A673 (cell line): ENCODE results near the gene CARMIL1. TPM values are rescaled to one million over a fixed set of nuclear protein-coding genes. Genes with fewer than 3 reads are reported as not detected.

Experiments
- BruUV-seq: library from RNA; stranded (reverse); fragments of 400-500 nt; replicated peaks from 2 replicates; lab custom pipeline; 2021; lab: Mats Ljungman, UMichigan
- CTCF ChIA-PET: fragments of 300-600 bp; sonication (Branson Sonifier 250); formaldehyde crosslinking; loops from one replicate; lab custom pipeline; 2022; ENCODE audit warnings: antibody characterized with exemption; lab: Charles Lee
- POLR2A ChIA-PET: fragments of 300-600 bp; sonication (Branson Sonifier 250); formaldehyde crosslinking; loops from one replicate; lab custom pipeline; 2022; ENCODE audit warnings: antibody characterized with exemption; ENCODE audit not compliant: low non-redundant PET; lab: Charles Lee
- DNase-seq: peaks from one replicate; pipeline ENCODE4 v3.0.0-alpha.2; 2015; ENCODE audit warnings: low spot score
- H3K27ac ChIP-seq: fragments of 200-600 bp; sonication (generic); 2 replicates; pipeline ENCODE4 v1.5.1; 2016; ENCODE audit warnings: mixed run types, low read depth, mild to moderate bottlenecking, mixed read lengths, antibody characterized with exemption, low read length; ENCODE audit not compliant: poor library complexity, severe bottlenecking
- H3K27me3 ChIP-seq: fragments of 200-600 bp; sonication (generic); replicated peaks from 2 replicates; pipeline ENCODE4 v1.6.1; 2017; ENCODE audit warnings: mixed run types, low read depth, mild to moderate bottlenecking, mixed read lengths, antibody characterized with exemption, low read length; ENCODE audit not compliant: insufficient read depth, poor library complexity
- H3K36me3 ChIP-seq: fragments of 200-600 bp; sonication (generic); 2 replicates; pipeline ENCODE4 v1.6.1; 2016; ENCODE audit warnings: mixed run types, mild to moderate bottlenecking, mixed read lengths, antibody characterized with exemption, low read length; ENCODE audit not compliant: insufficient read depth, poor library complexity, severe bottlenecking
- H3K4me1 ChIP-seq: fragments of 200-600 bp; sonication (generic); 2 replicates; pipeline ENCODE4 v1.6.1; 2017; ENCODE audit warnings: mixed run types, mild to moderate bottlenecking, mixed read lengths, antibody characterized with exemption, low read length; ENCODE audit not compliant: insufficient read depth, poor library complexity, severe bottlenecking
- H3K4me3 ChIP-seq: fragments of 200-600 bp; sonication (generic); 2 replicates; pipeline ENCODE4 v1.5.1; 2016; ENCODE audit warnings: low read depth, mixed run types, mild to moderate bottlenecking, mixed read lengths, low read length; ENCODE audit not compliant: poor library complexity, severe bottlenecking
- H3K9me3 ChIP-seq: fragments of 200-600 bp; sonication (generic); 2 replicates; pipeline ENCODE4 v1.6.1; 2016; ENCODE audit warnings: mixed run types, low read depth, mild to moderate bottlenecking, mixed read lengths, antibody characterized with exemption, low read length; ENCODE audit not compliant: poor library complexity, severe bottlenecking
- CTCF ChIP-seq: fragments of 300-800, 200-600 bp; sonication (generic); conservative IDR thresholded peaks from 2 replicates; pipeline ENCODE4 v1.5.1; 2017; ENCODE audit warnings: low read depth, mild to moderate bottlenecking, antibody characterized with exemption, low read length, moderate library complexity, mixed read lengths
- EZH2 ChIP-seq: fragments of 200-600 bp; sonication (generic); IDR thresholded peaks from 2 replicates; pipeline ENCODE4 v1.6.1; 2017; ENCODE audit warnings: borderline replicate concordance, low read depth, mild to moderate bottlenecking, mixed read lengths, antibody characterized with exemption, low read length; ENCODE audit not compliant: poor library complexity, severe bottlenecking
- intact Hi-C: fragments of 100-400 bp; cut with micrococcal nuclease; formaldehyde crosslinking; loops from one replicate; pipeline ENCODE4 v1.10.0; 2022; ENCODE audit not compliant: unreplicated experiment
- total RNA-seq: library from RNA; stranded (reverse); gene quantifications from 2 replicates; pipeline ENCODE4 v1.2.3, GENCODE V29; 2021

CARMIL1 gene
- total RNA-seq, 1 experiment from 2014 or later, result 7.2 TPM

DNA sequence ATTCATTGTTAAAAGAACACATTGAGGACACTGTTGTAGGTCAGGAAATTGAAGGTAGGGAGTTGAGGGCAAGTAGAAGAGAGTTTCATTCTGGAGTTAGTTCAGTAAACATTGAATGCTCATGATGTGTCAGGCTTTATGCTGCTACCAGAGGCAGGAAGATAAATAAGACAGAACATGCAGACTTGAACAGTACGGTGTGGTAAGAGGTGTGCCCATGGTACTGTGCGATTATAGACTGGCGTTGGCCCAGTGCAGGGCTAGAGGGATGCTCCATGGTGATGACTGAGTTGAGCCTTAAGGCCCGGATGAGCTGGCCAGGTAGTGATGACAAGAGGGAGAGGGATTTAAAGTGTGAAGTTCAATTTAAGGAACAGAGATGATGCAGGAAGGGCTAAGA is 50.8 kb downstream of the CARMIL1 start:
- CTCF ChIA-PET, result interaction anchor here (0.6 kb wide), 1 partner anchor 51 kb away, joined by 4 read pairs; the partner anchor contains the start of gene CARMIL1
- Histone ChIP-seq H3K27ac (no peak overlapping the region), H3K36me3 (no peaks in the 10 kb centered on the region), H3K27me3 (no peaks in the 10 kb centered on the region), H3K4me3 (no peak overlapping the region), H3K9me3 (no peaks in the 10 kb centered on the region), H3K4me1 (peaks cover 22% of the 10 kb centered on the region)
- no peak for TF ChIP-seq EZH2
- TF ChIP-seq CTCF, result no peak
- no TSS peak for BruUV-seq
- intact Hi-C loops, result no loop called here
- POLR2A ChIA-PET, result no interaction called here
- DNase-seq, result no peak

DNA sequence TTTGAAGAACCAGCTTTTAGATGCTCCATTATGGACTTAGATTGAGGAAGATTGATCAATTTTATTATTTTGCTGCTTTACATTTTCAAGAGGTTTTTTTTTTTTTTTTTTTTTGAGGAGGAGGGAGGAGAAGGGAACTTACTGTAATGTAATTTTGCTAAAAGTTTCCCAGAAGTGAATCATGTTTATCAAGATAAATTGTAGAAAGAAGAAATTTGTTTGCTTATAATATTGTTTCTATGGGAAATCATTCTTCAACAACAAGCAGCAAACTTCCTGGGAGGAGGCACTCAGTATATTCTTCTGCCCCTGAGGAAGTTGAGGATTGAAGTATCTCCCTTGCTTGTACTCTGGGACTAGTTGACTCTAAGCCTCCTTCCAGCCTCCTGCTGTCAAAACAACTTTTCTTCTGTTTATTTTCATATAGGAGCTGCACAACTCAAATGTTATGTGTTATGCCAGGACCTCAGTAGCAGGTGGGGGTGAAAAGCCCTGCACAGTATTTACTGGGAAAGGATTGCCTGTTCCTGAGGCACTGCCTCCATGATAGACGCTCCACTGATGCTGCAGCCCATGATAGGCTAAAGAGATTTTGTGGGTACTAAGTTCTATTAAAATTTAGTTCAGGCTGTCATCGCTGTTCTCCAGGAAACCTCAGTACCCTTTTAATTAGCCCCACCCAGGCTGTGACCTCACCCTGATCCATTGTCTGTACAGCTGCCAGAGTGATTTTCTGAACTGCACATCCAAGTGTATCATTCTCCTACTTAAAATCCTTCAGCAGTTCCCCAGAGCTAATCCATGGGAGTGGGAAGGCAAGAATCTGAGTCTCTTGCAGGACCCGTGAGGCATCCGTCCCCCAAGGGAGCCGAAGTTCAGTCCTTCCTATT is 51.9 kb downstream of the CARMIL1 start:
- BruUV-seq, result no TSS peak
- CTCF ChIA-PET, result interaction anchor here (0.5 kb wide), 1 partner anchor 87 kb away, joined by 7 read pairs; no protein-coding TSS in a partner anchor
- H3K4me1 ChIP-seq, result peaks cover 24% of the 10 kb centered on the region
- no peak for TF ChIP-seq EZH2
- no peak for TF ChIP-seq CTCF
- intact Hi-C loops, result no loop called here
- H3K27ac ChIP-seq, result no peak overlapping the region
- no peak overlapping the region for H3K4me3 ChIP-seq
- no peaks in the 10 kb centered on the region for H3K27me3 ChIP-seq
- POLR2A ChIA-PET, result no interaction called here
- peak; percentile 42 for DNase-seq
- H3K9me3 ChIP-seq, result no peaks in the 10 kb centered on the region
- H3K36me3 ChIP-seq, result no peaks in the 10 kb centered on the region

- Histone ChIP-seq H3K4me3 (no peak overlapping the region), H3K36me3 (no peaks in the 10 kb centered on the region), H3K27me3 (no peaks in the 10 kb centered on the region), H3K9me3 (no peaks in the 10 kb centered on the region), H3K4me1 (peaks cover 35% of the 10 kb centered on the region), H3K27ac (no peak overlapping the region)
- TF ChIP-seq CTCF, result no peak
- no peak for TF ChIP-seq EZH2
- BruUV-seq, result no TSS peak
- intact Hi-C loops, result no loop called here
- no peak for DNase-seq
- ChIA-PET CTCF (no interaction called here), POLR2A (no interaction called here)
These were observed 53.0 kb downstream of the CARMIL1 start for GRCh38 chr6:25332165-25332564.
